H9 (cell line): Measurements from ENCODE around the gene NUPR1. TPM values are rescaled to one million over a fixed set of nuclear protein-coding genes. Genes with fewer than 3 reads are reported as not detected.

Experiments used
- DNase-seq: peaks from one replicate; pipeline ENCODE4 v3.0.0-alpha.2; 2017
- H2AFZ ChIP-seq: one replicate; pipeline ENCODE4 v1.6.1; 2013; ENCODE audit warnings: mild to moderate bottlenecking, low read length, control low read depth, moderate library complexity
- H2AK5ac ChIP-seq: 2 replicates; pipeline ENCODE4 v1.6.1; 2013; ENCODE audit warnings: low read length, control low read depth, mixed read lengths; ENCODE audit not compliant: insufficient read length
- H2BK120ac ChIP-seq: one replicate; pipeline ENCODE4 v1.6.1; 2013; ENCODE audit warnings: low read depth, mild to moderate bottlenecking, low read length, control low read depth, inconsistent platforms; ENCODE audit not compliant: poor library complexity, severe bottlenecking
- H2BK12ac ChIP-seq: 2 replicates; pipeline ENCODE4 v1.6.1; 2013; ENCODE audit warnings: low read length, control low read depth, mixed read lengths, low read depth; ENCODE audit not compliant: insufficient read length
- H2BK15ac ChIP-seq: 2 replicates; pipeline ENCODE4 v1.6.1; 2013; ENCODE audit warnings: low read depth, low read length, control low read depth
- H2BK20ac ChIP-seq: one replicate; pipeline ENCODE4 v1.6.1; 2013; ENCODE audit warnings: low read depth, mild to moderate bottlenecking, low read length, control low read depth, inconsistent platforms; ENCODE audit not compliant: poor library complexity, severe bottlenecking
- H2BK5ac ChIP-seq: 2 replicates; pipeline ENCODE4 v1.6.1; 2013; ENCODE audit warnings: low read length, control low read depth, mixed read lengths; ENCODE audit not compliant: insufficient read length
- H3K14ac ChIP-seq: 2 replicates; pipeline ENCODE4 v1.6.1; 2013; ENCODE audit warnings: low read length, control low read depth; ENCODE audit not compliant: insufficient read depth
- H3K18ac ChIP-seq: 2 replicates; pipeline ENCODE4 v1.6.1; 2013; ENCODE audit warnings: low read depth, mild to moderate bottlenecking, mixed read lengths, low read length, control low read depth; ENCODE audit not compliant: insufficient read length
- H3K23ac ChIP-seq: 2 replicates; pipeline ENCODE4 v1.6.1; 2013; ENCODE audit warnings: low read length, control low read depth, mixed read lengths, low read depth; ENCODE audit not compliant: insufficient read length
- H3K23me2 ChIP-seq: 2 replicates; pipeline ENCODE4 v1.6.1; 2013; ENCODE audit warnings: low read depth, mild to moderate bottlenecking, mixed read lengths, low read length, control low read depth; ENCODE audit not compliant: insufficient read length, poor library complexity, severe bottlenecking
- H3K27ac ChIP-seq: 2 replicates; pipeline ENCODE4 v1.5.1; 2013; ENCODE audit warnings: low read length, control low read depth, mixed read lengths, low read depth; ENCODE audit not compliant: insufficient read length
- H3K27me3 ChIP-seq: 2 replicates; pipeline ENCODE4 v1.6.1; 2013; ENCODE audit warnings: low read length, control low read depth, inconsistent platforms; ENCODE audit not compliant: insufficient read depth
- H3K4ac ChIP-seq: 2 replicates; pipeline ENCODE4 v1.6.1; 2013; ENCODE audit warnings: low read depth, mild to moderate bottlenecking, control low read depth, inconsistent platforms, low read length, moderate library complexity
- H3K4me1 ChIP-seq: 2 replicates; pipeline ENCODE4 v1.6.1; 2013; ENCODE audit warnings: low read length, control low read depth, inconsistent platforms; ENCODE audit not compliant: insufficient read depth
- H3K4me2 ChIP-seq: 2 replicates; pipeline ENCODE4 v1.6.1; 2013; ENCODE audit warnings: low read length, control low read depth, mixed read lengths; ENCODE audit not compliant: insufficient read length, insufficient read depth
- H3K56ac ChIP-seq: 2 replicates; pipeline ENCODE4 v1.6.1; 2013; ENCODE audit warnings: low read depth, mild to moderate bottlenecking, mixed read lengths, low read length, control low read depth; ENCODE audit not compliant: insufficient read length
- H3K79me1 ChIP-seq: 2 replicates; pipeline ENCODE4 v1.6.1; 2013; ENCODE audit warnings: low read depth, mild to moderate bottlenecking, moderate library complexity, low read length, control low read depth, inconsistent platforms; ENCODE audit not compliant: insufficient read depth, poor library complexity, severe bottlenecking
- H3K79me2 ChIP-seq: 2 replicates; pipeline ENCODE4 v1.6.1; 2013; ENCODE audit warnings: low read length, control low read depth, inconsistent platforms; ENCODE audit not compliant: insufficient read depth
- H3K9ac ChIP-seq: 2 replicates; pipeline ENCODE4 v1.6.1; 2013; ENCODE audit warnings: low read length, control low read depth, mixed read lengths; ENCODE audit not compliant: insufficient read length; ENCODE audit errors: extremely low read depth
- H3K9me3 ChIP-seq: one replicate; pipeline ENCODE4 v1.6.1; 2013; ENCODE audit warnings: low read depth, low read length, inconsistent platforms; ENCODE audit not compliant: control insufficient read depth
- H3T11ph ChIP-seq: one replicate; pipeline ENCODE4 v1.6.1; 2013; ENCODE audit warnings: mild to moderate bottlenecking, low read length, control low read depth, inconsistent platforms
- H4K20me1 ChIP-seq: one replicate; pipeline ENCODE4 v1.6.1; 2013; ENCODE audit not compliant: control insufficient read depth, insufficient read length, insufficient read depth
- H4K5ac ChIP-seq: 2 replicates; pipeline ENCODE4 v1.6.1; 2013; ENCODE audit warnings: low read depth, mild to moderate bottlenecking, mixed read lengths, low read length, control low read depth; ENCODE audit not compliant: insufficient read length
- H4K8ac ChIP-seq: replicated peaks from 2 replicates; pipeline ENCODE4 v1.6.1; 2013; ENCODE audit warnings: low read length, control low read depth, mixed read lengths, low read depth; ENCODE audit not compliant: insufficient read length
- H4K91ac ChIP-seq: 2 replicates; pipeline ENCODE4 v1.6.1; 2013; ENCODE audit warnings: low read depth, mild to moderate bottlenecking, moderate library complexity, mixed read lengths, low read length, control low read depth; ENCODE audit not compliant: insufficient read length
- H3K27ac Mint-ChIP-seq, 3 experiments: 2 replicates in 2 of 3; 3 replicates in 1 of 3; pipeline ENCODE4 v1.8.0; 2020 to 2021; ENCODE audit warnings: mixed read lengths in 3 of 3, mild to moderate bottlenecking in 1 of 3, moderate library complexity in 1 of 3
- H3K27me3 Mint-ChIP-seq: 2 replicates; pipeline ENCODE4 v1.8.0; 2021; ENCODE audit warnings: low read depth, mild to moderate bottlenecking, moderate library complexity, mixed read lengths
- H3K36me3 Mint-ChIP-seq, 3 experiments: 2 replicates in 2 of 3; 3 replicates in 1 of 3; pipeline ENCODE4 v1.8.0; 2020 to 2021; ENCODE audit warnings: low read depth in 3 of 3, mixed read lengths in 3 of 3; ENCODE audit not compliant: insufficient read depth in 1 of 3
- H3K4me1 Mint-ChIP-seq, 2 experiments: 2 replicates each; pipeline ENCODE4 v1.8.0; 2020; ENCODE audit warnings: mixed read lengths in 2 of 2
- H3K4me3 Mint-ChIP-seq, 2 experiments: 2 replicates in 1 of 2; 3 replicates in 1 of 2; pipeline ENCODE4 v1.8.0; 2020 to 2021; ENCODE audit warnings: mild to moderate bottlenecking in 2 of 2, mixed read lengths in 2 of 2, moderate library complexity in 1 of 2
- H3K9me3 Mint-ChIP-seq, 2 experiments: 2 replicates in 1 of 2; 3 replicates in 1 of 2; pipeline ENCODE4 v1.8.0; 2020; ENCODE audit warnings: mild to moderate bottlenecking in 2 of 2, mixed read lengths in 2 of 2, moderate library complexity in 1 of 2
- CTCF ChIP-seq: fragments of 200-600 bp; sonication (generic); conservative IDR thresholded peaks from 3 replicates; pipeline ENCODE4 v1.8.0; 2021; ENCODE audit warnings: antibody characterized with exemption, mild to moderate bottlenecking
- WGBS: extraction: QIAGEN DNeasy Blood & Tissue Kit; methylation state at CpG from one replicate; pipeline ENCODE4 v1.1.7; 2013; ENCODE audit warnings: missing lambda C conversion rate, low lambda C conversion rate, mixed read lengths; ENCODE audit not compliant: insufficient read length; ENCODE audit errors: extremely low coverage; 5-methylcytosine and 5-hydroxymethylcytosine counted together
- total RNA-seq: library from RNA; stranded (reverse); gene quantifications from 2 replicates; pipeline ENCODE4 v1.2.1, GENCODE V29; 2021

NUPR1 gene
- total RNA-seq, 1 experiment from 2014 or later: 0.35 TPM

GRCh38 chr16:28511031-28511430 is 27.7 kb downstream of the NUPR1 start:
- Histone ChIP-seq H3K79me1 (no peaks in the 10 kb centered on the region), H3K18ac (no peak overlapping the region), H3K14ac (no peak overlapping the region), H3K79me2 (no peaks in the 10 kb centered on the region), H4K8ac (no peak overlapping the region), H4K5ac (no peak overlapping the region), H3K27ac (no peak overlapping the region), H3K23me2 (no peaks in the 10 kb centered on the region), H2BK20ac (no peak overlapping the region), H2BK12ac (no peak overlapping the region), H3K56ac (no peak overlapping the region), H3K23ac (no peak overlapping the region), H2AFZ (no peak overlapping the region), H4K20me1 (no peaks in the 10 kb centered on the region), H2BK5ac (no peak overlapping the region), H3K4ac (no peak overlapping the region), H3K4me2 (no peak overlapping the region), H3K4me1 (no peaks in the 10 kb centered on the region), H3K9ac (no peak overlapping the region), H2BK15ac (0 out of 2 replicates have a peak overlapping the region, but pooled peaks have one; percentile 58), H3K27me3 (no peaks in the 10 kb centered on the region), H2BK120ac (no peak overlapping the region), H4K91ac (no peak overlapping the region), H3K9me3 (no peaks in the 10 kb centered on the region), H2AK5ac (no peak overlapping the region), H3T11ph (no peak overlapping the region)
- Mint-ChIP-seq H3K4me3 (no peak overlapping the region), H3K36me3 (no peaks in the 10 kb centered on the region), H3K27me3 (peaks cover 5% of the 10 kb centered on the region), H3K27ac (no peak overlapping the region), H3K9me3 (no peaks in the 10 kb centered on the region), H3K4me1 (0 out of 4 replicates have a peak, but pooled peaks cover 0 to 2% of the 10 kb centered on the region in 2 experiments)
- DNase-seq: no peak
- no peak for TF ChIP-seq CTCF
- no CpG with 5 or more reads among the region's 3 CpGs for WGBS
